ENCODE data around the gene TTLL3. TPM values are rescaled to one million over a fixed set of nuclear protein-coding genes. Genes with fewer than 3 reads are reported as not detected.
A peak's percentile ranks its signal among the peaks of the same experiment; 100 is the strongest.

The TTLL3 gene
- total and polyA plus RNA-seq, 7 donors, result 2.9 to 19.0 (median 6.4) TPM

GRCh38 chr3:9778143-9779074 is 31.7 kb upstream of the TTLL3 start:
- Histone ChIP-seq H3K4me1 (no peaks in the 10 kb centered on the region), H3K36me3 (ENCODE audit: insufficient read depth in 1 of 2, low read depth in 1 of 2) (peaks cover 4 to 40% of the 10 kb centered on the region in 2 donors), H3K27me3 (ENCODE audit: insufficient read depth in 3 of 3, low read length in 2 of 3) (no peaks in the 10 kb centered on the region), H3K9me3 (no peaks in the 10 kb centered on the region), H3K27ac (no peak overlapping the region), H3K4me3 (no peak overlapping the region)
- no peak for TF ChIP-seq CTCF (IDR thresholded peaks at IDR 0.05)
- 64 to 74% (median 70%) methylated on average over 5 of the region's 5 CpGs for WGBS, 3 donors
- intact Hi-C loops (cut with DNase I), result no loop called here
- ATAC-seq, result peak in 3 of 4 donors; percentile 34 to 63 (median 61)
- DNase-seq, result peak; percentile 47 to 61

- ATAC-seq, result no peak
- intact Hi-C loops (cut with DNase I), result no loop called here
- H3K36me3 ChIP-seq (ENCODE audit: insufficient read depth in 1 of 2, low read depth in 1 of 2), result peaks cover 4 to 47% of the 10 kb centered on the region in 2 donors
- no peak for TF ChIP-seq CTCF (IDR thresholded peaks at IDR 0.05)
- WGBS, 3 donors, result 78 to 83% (median 80%) methylated on average over 6 of the region's 6 CpGs
- no peaks in the 10 kb centered on the region for H3K9me3 ChIP-seq
- DNase-seq, result no peak
- H3K27me3 ChIP-seq (ENCODE audit: insufficient read depth in 3 of 3, low read length in 2 of 3), result no peaks in the 10 kb centered on the region
- H3K27ac ChIP-seq, result no peak overlapping the region
- H3K4me3 ChIP-seq, result no peak overlapping the region
- no peaks in the 10 kb centered on the region for H3K4me1 ChIP-seq
Observed at GRCh38 chr3:9779075-9779593, 30.9 kb upstream of the TTLL3 start.

- no peak for DNase-seq
- H3K4me3 ChIP-seq, result no peak overlapping the region
- intact Hi-C loops (cut with DNase I), result no loop called here
- TF ChIP-seq CTCF (IDR thresholded peaks at IDR 0.05), result no peak
- H3K27ac ChIP-seq, result no peak overlapping the region
- ATAC-seq, result peak in 1 of 4 donors; percentile 18
- no peaks in the 10 kb centered on the region for H3K27me3 ChIP-seq (ENCODE audit: insufficient read depth in 3 of 3, low read length in 2 of 3)
- H3K9me3 ChIP-seq, result no peaks in the 10 kb centered on the region
- H3K36me3 ChIP-seq (ENCODE audit: insufficient read depth in 1 of 2, low read depth in 1 of 2), result peaks cover 5 to 55% of the 10 kb centered on the region in 2 donors
- H3K4me1 ChIP-seq, result no peaks in the 10 kb centered on the region
- WGBS, 3 donors, result 78 to 86% (median 81%) methylated on average over 8 of the region's 8 CpGs
Observed at GRCh38 chr3:9779721-9780457, 30.2 kb upstream of the TTLL3 start.

GRCh38 chr3:9780458-9780812 is 29.6 kb upstream of the TTLL3 start:
- DNase-seq, result no peak
- peaks cover 10 to 60% of the 10 kb centered on the region in 2 donors for H3K36me3 ChIP-seq (ENCODE audit: insufficient read depth in 1 of 2, low read depth in 1 of 2)
- H3K27ac ChIP-seq, result no peak overlapping the region
- no peaks in the 10 kb centered on the region for H3K4me1 ChIP-seq
- no peaks in the 10 kb centered on the region for H3K9me3 ChIP-seq
- no peak for ATAC-seq
- no peaks in the 10 kb centered on the region for H3K27me3 ChIP-seq (ENCODE audit: insufficient read depth in 3 of 3, low read length in 2 of 3)
- no peak overlapping the region for H3K4me3 ChIP-seq
- 84 to 94% (median 87%) methylated on average over 10 of the region's 10 CpGs for WGBS, 3 donors
- intact Hi-C loops (cut with DNase I), result no loop called here
- no peak for TF ChIP-seq CTCF (IDR thresholded peaks at IDR 0.05)
